HG03039 (cell line): Measurements from ENCODE around the gene ARHGAP30.

ENCODE experiments used
- ATAC-seq: cut with Tn5 transposase; IDR thresholded peaks from one replicate; pipeline ENCODE4 v1.9.1; 2021; ENCODE audit warnings: mild to moderate bottlenecking, moderate library complexity; ENCODE audit not compliant: unreplicated experiment

Gene ARHGAP30

DNA sequence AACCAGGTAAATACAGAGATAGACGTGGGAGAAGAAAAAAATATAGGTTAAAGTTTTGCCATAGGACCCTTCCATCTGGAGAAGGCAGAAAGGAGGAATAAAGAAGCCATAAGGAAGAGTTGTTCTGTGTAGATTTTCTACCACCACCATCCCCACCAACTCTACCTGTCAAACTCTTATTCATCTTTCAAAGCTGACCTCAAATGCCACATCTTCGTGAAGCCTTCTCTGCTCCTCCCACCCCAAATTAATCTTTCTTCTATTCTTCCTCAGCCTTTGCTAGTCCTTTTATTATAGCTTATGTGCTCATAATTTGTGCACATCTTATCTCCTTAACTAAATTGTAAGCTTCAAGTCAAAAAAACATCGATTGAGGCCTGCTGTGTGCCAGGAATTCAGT is 20.9 kb upstream of the ARHGAP30 start:
- no peak for ATAC-seq

DNA sequence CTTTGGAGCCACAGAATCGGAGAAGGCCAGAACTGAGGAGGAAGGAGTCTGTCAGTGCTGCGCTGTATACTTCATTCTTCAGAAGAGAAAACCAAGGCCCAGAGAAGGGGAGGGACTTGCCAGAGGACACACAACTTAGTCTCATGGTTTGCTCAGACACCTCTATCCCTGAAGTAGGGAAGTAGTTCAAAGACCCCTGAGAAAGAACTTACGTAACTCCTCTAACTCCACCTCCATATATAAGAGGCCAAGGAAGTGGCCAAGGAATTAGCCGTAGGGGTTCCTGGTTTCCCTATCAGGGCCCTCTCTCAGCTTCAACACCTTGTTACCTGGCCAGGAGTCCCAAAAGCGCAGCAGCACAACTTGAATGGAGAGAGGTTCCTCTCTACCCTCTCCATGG is 20.2 kb upstream of the ARHGAP30 start:
- no peak for ATAC-seq

DNA sequence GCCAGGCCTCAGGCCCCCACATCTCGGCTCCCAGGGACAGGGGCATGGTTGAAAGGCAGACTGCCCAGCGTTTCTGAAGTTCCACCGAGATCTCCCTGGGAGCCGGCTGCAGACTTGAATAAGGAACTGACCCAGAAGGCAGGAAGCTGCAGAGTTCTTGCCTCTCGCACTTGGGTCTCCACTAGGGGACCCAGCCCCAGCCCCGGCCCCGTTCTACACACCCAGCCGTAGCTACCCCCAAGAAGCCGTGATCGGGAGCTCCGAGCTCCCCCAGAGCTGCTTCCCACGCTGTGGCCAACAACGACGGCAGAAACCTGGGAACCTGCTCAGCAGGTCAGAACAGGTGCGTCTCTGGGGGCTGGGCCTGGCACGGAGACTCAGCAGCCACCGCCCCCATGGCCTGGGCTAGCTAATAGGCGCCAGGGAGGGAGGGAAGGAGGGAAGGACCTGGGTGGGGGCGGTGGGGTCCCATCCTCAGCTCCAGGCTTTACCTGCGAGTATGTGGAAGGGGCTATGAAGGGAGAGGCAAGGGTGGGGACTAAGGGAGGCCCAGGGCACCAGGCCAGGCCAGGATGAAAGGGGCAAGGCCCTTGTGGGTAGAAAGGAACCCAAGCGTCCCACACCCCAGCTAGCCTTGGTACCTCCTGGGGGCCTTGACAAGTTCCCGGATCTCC is 19.7 kb upstream of the ARHGAP30 start, which contains the start of gene NECTIN4:
NECTIN4 (minus strand) TSS at position 308 of the 674 bp plus-strand sequence; CDS start at position 46, 262 bp downstream.
- no peak for ATAC-seq

DNA sequence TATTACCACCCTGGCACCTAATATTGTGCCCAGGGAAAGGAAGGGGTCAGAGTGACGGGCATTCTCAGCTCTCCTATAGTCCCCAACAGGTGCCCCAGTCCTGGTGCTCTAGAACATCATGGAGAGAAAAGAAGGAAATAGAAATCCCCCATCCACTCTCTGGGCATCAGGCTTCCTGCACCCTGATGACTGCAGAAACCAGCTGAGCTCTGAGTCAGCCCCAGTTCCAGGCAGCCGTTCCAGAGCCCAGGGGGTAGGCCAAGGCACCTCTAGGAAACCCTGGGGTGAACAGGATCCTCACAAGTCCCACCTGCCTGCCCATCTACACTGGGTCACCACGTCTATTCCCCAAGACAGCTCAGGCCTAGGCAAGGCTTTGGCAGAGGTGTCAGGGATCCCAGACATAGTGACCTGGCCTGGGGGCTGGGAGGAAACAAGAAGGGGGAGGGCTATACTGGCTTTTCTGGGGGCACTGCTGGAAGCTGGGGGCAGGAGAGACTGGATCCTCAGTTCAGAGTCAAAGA is 19.0 kb upstream of the ARHGAP30 start:
- ATAC-seq: no peak

DNA sequence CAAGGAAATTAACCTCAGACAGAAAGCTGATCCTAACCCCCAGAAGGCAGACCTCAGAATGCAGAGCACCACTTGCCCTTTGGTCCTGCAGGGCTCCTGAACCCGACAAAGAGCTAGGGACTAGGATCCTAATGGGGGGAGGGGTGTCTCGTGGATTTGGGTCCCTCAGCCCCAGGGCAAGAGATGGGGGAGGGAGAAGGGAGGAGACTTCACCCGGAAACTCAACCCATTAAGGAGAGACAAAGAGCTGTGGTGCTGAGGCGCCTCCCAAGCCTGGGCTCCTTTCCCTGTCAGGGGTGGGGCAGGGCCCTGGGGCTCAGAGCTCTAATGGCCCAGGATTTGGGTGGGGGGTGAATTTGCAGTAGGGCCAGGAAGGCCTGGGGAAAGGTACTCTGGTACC is 16.8 kb upstream of the ARHGAP30 start:
- no peak for ATAC-seq

DNA sequence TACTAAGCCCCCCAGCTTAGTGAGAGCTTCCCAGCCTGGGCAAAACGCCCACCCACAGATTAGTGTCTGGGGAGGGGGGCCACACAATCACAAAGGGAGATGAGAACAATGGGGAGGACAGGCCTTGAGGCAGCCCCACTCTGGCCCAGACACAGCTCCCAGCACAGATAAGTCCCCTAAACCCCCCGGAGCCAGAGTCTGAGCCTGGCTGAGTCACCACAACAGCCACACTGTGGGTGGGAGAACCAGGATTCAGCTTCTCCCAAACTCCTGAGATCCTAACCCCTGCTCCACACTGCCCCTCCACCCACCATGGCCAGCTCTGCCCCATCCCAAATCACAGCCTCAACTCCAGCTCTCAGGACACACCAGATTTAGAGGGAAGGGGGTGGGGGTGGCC is 15.5 kb upstream of the ARHGAP30 start:
- no peak for ATAC-seq

DNA sequence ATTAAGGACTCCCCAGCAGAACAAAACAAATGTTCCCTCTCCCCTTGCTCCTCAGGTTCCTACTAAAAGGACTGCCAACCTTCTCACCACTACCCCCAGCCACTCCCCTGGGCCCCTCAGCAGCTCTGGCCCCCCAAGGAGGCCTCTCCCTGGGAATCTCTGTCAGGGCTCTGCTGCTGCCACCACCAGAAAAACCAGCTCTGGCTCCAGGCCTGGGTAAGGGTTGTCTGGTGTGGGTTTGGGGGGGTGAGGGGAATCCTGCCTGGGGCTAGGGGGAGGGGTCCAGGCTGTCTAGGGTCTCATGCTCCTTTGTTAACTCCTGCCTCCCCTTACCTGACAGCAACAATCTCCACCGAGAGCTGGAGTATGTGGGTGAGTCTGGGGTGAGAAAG is 14.9 kb upstream of the ARHGAP30 start:
- ATAC-seq: no peak

DNA sequence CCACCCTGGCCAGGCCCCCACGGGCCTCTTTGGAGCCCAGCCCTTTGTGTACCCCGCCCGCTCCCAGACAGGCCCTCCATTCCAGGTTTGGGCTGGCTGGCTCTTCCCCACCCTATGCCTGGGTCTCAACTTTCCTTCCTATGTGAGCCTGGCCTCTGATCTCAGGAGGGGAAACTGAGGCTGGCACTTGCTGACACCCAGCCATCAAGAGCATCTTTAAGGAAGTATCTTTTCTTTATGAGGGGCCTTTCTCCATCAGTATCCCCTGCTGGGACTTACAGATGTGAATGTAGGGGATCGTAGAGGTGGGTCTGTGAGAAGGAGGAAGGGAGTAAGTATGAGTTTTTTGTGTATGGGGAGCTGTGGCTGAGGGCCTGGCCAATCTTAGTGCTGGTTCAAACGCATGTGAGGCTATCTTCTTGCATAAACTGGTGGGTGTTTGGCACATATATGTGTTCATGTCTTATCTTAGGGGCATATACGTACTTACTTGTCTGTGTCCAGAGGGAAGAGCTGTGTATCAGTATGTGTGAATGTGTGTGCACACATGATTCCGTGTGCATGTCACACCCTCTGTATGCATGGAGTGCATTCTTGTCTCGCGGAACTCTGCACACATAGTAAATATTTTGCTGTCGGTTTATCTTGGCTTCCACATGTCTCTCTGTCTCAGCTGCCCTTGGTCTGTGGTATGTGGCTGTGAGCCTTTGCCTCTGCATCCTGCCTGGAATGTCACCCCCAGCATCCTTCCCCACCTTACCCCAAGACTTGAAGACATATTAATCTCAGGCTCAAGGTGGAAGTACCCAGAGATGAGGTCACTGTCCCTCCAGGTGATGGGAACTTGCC is 14.3 kb upstream of the ARHGAP30 start:
- ATAC-seq: no peak

DNA sequence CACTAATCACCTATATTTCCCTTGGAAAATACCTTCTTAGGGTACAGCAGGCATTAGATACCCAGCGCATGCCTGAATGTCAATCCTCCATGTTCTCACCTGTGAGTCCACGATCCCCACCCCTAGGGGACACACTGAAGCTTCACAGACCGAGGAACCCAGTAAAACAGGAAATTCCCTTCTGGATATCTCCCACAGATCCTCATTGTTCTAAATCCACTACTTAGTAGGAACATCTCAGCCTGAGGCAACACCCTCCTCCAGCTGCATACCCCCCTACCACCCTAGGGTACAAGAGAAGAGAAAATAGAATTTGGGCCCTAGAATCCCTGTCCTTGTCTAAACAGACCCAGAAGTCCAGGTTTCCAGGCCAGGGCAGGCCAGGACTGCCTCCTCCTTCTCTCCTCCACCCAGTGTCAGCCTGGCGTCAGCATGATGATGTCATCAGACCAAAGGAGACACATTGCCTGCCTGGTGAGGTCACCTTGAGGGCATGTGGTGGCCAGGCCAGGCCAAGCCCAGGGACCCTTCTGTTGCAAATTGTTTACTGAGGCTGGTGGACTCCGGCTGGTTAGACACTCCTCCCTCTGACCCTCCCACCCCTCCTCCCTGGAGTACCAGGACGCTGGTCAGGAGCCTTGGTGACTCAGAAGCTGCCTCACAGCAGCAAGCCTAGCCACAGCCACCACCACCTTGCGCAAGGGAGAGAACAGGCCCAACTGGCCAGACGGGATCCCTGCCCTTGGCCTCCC is 13.5 kb upstream of the ARHGAP30 start:
- ATAC-seq: no peak

DNA sequence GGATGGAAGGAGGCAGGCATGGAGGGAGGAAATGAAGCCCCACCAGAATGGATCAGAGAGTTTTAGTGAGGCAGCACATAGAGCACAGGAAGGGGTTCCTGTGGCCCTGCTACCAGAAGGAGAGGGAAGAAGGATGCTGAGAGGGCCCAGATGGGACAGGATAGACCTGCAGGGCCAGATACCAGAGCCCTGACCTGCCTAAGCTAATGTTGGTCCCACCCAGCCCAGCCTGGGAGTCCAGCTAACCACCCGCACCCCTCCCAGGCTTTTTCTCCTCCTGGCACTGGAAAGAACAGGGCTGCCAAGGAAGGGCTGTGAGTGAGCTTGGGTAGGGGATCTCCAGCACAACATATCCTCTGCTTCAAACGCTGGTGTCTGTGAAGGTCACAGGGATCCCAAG is 12.8 kb upstream of the ARHGAP30 start:
- ATAC-seq: no peak

DNA sequence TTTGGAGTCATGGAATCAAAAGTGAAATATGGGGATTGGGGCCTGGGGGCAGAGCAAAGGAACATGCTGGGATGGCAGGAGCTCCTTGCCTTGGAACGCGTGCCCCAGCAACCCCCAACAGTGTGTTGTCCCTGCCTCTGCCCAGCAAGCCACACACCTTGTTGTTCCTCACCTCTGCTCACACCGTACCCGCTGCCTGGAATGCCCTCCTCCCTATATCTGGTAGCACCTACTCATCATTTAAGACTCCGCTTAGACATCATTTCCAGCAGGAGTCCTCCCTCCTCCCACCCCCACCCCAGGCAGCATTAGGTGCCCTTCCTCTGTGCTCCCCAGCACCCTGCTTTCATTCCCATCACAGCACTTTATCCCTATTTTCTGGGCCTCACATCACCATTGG is 11.8 kb upstream of the ARHGAP30 start:
- no peak for ATAC-seq

DNA sequence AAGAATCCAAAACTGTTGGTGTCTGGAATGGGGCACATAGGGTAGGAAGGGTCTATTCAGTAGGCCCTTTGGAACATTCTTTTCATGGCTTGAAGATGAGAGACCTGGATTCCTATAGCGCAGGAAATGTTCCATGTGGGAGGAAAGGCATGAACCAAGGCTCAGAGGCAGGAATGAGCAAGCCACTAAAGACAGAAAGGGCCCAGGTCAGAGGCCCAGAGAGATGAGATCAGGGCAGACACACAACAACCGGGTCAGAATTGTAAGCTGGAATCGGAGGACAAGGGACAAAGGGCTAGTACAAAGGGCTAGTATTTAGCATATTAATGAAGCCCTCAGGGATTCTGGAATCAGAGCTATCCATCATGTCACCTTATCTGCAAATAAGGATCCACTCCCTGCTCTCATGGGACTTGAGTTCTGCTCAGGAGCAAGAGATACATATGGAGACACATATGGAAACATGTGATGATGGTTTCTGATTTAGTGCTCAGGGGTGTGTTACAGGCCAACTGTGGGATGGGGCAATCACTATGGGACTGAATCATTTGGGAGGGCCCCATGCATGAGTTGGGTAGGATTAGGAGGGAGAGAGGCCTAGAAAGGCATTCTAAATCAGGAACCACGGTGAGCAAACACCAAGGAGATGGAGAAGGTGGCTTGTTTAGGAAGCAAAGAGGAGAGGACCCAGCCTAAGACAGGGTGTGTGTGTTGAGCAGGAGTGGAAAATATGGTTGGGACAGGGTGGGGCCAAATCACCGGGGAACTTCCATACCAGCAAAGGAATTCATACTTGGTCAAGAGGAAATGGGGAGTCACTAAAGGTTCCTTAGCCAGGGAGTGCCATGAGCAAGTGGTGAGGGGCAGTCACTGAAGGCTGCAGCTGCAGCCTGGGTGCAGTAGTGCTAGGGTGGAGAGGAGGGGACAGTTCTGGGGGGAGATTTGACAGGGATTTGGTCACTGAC is 11.0 kb upstream of the ARHGAP30 start:
- no peak for ATAC-seq

DNA sequence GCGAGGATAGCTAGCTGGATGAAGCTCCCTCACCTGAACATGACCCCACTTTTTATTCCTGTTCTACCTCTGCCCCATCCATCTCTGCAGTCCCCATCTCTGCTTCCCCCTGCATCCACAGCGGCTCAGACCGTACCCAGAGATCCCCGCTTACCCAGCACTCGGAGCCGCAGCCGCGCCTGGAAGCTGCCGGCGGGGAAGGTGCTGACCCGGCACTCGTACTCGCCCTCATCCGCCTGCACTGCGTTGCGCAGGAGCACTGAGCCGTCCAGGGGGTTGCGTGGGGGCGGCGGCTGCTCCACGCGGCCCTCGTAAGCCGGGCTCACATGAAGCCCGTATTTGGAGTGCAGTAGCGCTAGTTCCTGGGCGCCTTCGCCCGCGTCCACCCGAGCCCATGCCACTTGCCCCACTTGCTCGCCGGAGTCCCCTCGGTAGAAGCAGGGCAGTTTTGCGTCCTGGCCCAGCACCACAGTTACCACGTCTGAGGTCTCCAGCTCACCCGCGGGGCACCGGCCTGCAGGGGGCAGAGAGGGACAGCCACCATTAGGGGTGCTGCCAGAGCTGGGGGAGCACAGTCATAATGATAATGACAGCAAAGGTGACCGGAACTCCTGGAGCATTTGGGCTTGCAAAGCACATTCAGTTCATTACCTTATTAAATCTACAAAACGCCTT is 9.9 kb upstream of the ARHGAP30 start:
- no peak for ATAC-seq

DNA sequence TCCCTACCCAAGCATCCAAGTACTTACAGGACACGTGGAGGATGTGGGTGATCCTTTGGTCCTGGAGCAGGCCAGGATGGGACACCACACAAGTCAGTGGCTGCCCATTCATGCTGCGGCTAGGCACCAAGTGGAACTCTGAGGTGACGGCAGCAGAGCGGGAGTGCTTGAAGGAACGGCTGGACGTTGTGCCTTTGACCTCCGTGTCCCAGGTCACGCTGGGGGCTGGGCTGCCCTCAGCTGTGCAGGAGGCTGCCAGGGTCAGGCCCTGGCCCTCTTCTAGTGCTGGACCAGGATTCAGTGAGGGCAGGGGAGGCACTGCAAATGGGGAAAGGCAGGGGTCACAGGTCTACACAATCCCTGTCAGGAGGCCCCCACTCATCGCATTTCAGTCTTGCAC is 7.7 kb upstream of the ARHGAP30 start:
- no peak for ATAC-seq

DNA sequence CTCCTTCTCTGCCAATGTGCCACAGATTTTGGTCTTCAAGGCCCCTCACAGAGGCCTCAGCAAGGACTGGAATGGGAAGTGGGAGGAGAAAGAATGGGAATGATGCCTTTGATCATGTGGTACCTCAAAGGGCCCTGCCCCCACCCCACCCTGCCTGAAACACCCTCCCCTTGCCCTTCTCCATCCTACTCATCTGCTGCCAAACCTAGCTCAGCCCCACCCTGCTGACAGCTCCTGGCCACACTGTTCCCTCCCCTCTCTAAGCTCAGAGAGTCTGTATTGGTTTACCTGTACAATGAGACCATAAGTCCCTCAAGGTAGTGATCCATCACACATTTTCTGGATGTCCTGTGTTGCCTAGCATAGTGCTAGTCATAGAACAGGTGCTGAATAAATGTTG is 6.7 kb upstream of the ARHGAP30 start:
- ATAC-seq: no peak

DNA sequence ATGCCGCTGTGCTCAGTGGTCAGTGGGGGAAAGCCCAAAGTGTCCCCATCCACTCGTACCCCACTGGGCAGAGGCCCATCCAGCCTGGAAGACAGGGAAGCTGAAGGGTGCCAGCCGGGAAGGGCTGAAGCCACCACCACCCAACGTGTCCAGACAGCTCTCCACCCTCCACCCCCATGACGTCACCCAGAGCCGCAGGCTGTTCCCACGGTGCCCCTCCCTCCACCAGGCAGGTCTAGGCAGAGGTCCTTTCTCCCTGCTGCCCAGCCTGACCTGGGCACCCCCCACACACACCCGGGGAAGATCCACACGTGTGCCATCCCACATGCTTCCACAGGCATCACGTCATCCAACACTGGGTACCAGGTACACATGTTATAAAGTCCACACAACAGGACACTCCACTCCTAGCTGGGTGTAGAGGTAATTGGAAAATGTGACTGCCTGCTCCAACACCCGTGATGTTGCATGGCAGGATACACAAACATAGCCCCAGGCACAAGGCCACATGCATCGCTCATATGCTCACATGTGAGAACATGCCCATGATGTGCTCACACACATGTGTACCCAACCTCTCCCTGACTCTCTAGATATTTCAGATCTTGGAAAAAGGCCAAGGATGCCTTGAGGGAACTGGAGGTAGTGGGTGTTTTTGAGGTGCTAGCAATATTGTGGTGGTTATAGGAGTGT is 5.1 kb upstream of the ARHGAP30 start:
- ATAC-seq: no peak

DNA sequence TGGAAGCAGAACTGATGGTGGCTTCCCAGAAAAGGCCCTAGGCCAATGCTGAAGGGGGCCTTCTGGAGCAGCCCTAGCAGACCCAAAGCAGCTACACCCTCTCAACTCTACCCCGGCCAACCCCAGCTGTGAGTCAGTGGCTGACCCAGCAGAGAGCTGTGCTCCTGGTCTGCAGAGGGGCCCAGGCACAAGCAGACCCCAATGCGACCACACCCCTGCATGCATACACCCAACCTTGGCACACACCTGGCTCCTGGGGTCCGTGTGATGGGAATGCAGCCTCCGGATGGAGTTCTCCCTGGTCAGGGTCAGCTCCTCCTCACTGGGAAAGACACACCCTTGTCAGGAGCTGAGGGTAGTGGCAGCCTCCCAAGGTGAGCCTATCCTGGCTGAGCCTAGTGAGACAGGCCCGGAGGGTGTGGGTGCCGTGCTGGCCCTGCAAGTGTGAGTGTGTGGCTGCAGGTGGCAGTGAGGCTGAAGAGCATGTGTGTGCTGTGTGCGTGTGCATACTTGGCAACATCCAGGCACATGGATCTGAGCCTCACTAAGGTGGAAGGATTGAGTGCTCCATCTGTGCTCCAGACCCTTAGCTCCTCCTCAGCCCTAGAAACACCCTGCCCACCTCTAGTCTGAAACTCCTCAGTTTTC is 3.9 kb upstream of the ARHGAP30 start:
- no peak for ATAC-seq

DNA sequence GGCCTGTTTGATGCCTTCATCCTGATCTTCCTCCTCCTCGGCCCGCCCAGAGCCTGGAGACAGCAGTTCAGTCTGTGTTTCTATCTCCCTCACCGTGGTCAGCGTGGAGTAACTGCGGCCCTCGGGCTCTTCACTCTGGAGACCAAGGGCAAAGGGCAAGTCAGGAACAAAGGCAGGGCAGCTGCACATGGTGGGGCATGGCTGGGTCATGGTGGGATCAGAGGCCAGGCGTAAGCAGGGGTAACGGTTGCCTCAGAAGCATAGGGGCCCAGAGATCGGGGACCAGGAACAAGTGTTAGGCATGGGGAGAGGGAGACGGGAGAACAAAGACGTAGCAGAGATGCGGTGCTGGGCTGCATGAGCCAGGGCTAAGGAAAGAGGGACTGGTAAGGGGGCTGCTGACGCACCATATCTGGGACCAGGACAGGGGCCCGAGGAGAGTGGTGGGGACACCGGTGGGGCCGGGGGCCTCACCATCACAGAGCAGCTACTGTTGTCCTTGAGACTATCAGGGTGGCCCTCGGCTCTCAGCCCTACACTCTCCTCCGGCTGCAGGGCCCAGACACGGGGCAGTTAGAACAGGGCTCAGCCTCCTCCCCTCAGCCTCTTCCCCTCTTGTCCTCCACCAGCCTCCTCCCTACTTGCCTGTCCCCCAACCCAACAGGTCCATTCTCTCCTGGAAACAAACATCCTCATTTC is 3.2 kb upstream of the ARHGAP30 start:
- ATAC-seq: no peak
